ENCODE measurements around the gene PCED1B.

DNA sequence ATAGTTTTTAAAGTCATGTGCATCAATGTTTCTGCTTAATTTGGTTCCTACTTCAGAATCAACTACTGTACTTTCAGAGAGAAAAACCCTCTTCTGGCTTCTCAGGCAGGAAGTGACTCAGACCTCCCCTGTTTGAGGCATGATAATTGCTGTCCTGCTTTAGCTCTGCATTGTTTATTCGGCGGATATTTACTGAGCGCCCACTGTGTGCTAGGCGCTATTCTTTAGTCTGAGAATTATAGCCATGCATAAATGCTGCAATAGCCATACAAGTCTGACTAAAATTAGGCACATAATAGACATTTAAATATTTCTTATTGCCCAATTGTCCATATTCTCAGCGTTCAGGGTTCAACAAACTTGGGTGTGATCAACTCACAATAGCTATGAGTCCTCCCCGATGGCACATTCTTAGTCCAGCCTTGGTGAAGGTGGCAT, 6.4 kb downstream of the PCED1B start:
- TF ChIP-seq, protein P1, sequence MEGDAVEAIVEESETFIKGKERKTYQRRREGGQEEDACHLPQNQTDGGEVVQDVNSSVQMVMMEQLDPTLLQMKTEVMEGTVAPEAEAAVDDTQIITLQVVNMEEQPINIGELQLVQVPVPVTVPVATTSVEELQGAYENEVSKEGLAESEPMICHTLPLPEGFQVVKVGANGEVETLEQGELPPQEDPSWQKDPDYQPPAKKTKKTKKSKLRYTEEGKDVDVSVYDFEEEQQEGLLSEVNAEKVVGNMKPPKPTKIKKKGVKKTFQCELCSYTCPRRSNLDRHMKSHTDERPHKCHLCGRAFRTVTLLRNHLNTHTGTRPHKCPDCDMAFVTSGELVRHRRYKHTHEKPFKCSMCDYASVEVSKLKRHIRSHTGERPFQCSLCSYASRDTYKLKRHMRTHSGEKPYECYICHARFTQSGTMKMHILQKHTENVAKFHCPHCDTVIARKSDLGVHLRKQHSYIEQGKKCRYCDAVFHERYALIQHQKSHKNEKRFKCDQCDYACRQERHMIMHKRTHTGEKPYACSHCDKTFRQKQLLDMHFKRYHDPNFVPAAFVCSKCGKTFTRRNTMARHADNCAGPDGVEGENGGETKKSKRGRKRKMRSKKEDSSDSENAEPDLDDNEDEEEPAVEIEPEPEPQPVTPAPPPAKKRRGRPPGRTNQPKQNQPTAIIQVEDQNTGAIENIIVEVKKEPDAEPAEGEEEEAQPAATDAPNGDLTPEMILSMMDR (IDR thresholded peaks at IDR 0.05), result no peak
- no peak for TF ChIP-seq POLR2A (IDR thresholded peaks at IDR 0.05)
